HG03060 (cell line): ENCODE results near the gene FAAH.

Experiments used
- ATAC-seq: cut with Tn5 transposase; IDR thresholded peaks from one replicate; pipeline ENCODE4 v1.9.1; 2021; ENCODE audit warnings: low read depth, moderate number of reproducible peaks; ENCODE audit not compliant: unreplicated experiment

The FAAH gene

GRCh38 chr1:46448109-46448911 is 54.2 kb downstream of the FAAH start:
- ATAC-seq, result no peak

- ATAC-seq, result no peak
These were observed 55.4 kb downstream of the FAAH start for GRCh38 chr1:46449223-46450159.

GRCh38 chr1:46450160-46450517 is 56.0 kb downstream of the FAAH start:
- no peak for ATAC-seq

- no peak for ATAC-seq
These were observed 58.1 kb downstream of the FAAH start for GRCh38 chr1:46451948-46452930.

GRCh38 chr1:46452931-46453325 is 58.8 kb downstream of the FAAH start:
- ATAC-seq, result no peak

- ATAC-seq, result no peak
These were observed 59.3 kb downstream of the FAAH start for GRCh38 chr1:46453449-46453848.

GRCh38 chr1:46455951-46456350 is 61.8 kb downstream of the FAAH start:
- ATAC-seq, result no peak

- no peak for ATAC-seq
These were observed 62.4 kb downstream of the FAAH start for GRCh38 chr1:46456411-46456963.

- ATAC-seq, result no peak
These were observed 63.1 kb downstream of the FAAH start for GRCh38 chr1:46457178-46457577.

- no peak for ATAC-seq
These were observed 64.1 kb downstream of the FAAH start for GRCh38 chr1:46458190-46458589.

GRCh38 chr1:46458846-46459245 is 64.7 kb downstream of the FAAH start:
- ATAC-seq, result no peak

GRCh38 chr1:46459315-46459714 is 65.2 kb downstream of the FAAH start:
- no peak for ATAC-seq

- ATAC-seq, result no peak
These were observed 67.1 kb downstream of the FAAH start for GRCh38 chr1:46461017-46461808.

GRCh38 chr1:46461809-46462448 is 67.8 kb downstream of the FAAH start:
- no peak for ATAC-seq
